G401.6 (cell line): ENCODE data around the gene MET.

Experiments used
- FAIRE-seq: peaks from 2 replicates; lab custom pipeline; 2012; peaks lifted over from hg19 to GRCh38; lab: Jason Lieb, UNC

The MET gene

GRCh38 chr7:116665332-116665996 is 6.5 kb upstream of the MET start:
- no peak for FAIRE-seq

- FAIRE-seq, result no peak
These were observed 2.2 kb upstream of the MET start for GRCh38 chr7:116669769-116670168.

GRCh38 chr7:116670409-116671015 is 1.5 kb upstream of the MET start:
- FAIRE-seq, result no peak

GRCh38 chr7:116671111-116671510 is 885 bp upstream of the MET start:
- no peak for FAIRE-seq

- no peak for FAIRE-seq
These were observed 830 bp downstream of the MET start for GRCh38 chr7:116672596-116673456.

- FAIRE-seq, result no peak
These were observed 1.5 kb downstream of the MET start for GRCh38 chr7:116673457-116673865.

GRCh38 chr7:116674508-116675173 is 2.6 kb downstream of the MET start:
- FAIRE-seq, result no peak

GRCh38 chr7:116675812-116676355 is 3.9 kb downstream of the MET start:
- no peak for FAIRE-seq

GRCh38 chr7:116678780-116679179 is 6.8 kb downstream of the MET start:
- FAIRE-seq, result no peak

GRCh38 chr7:116679500-116679899 is 7.5 kb downstream of the MET start:
- no peak for FAIRE-seq

- no peak for FAIRE-seq
These were observed 11.8 kb downstream of the MET start for GRCh38 chr7:116683786-116684185.

- no peak for FAIRE-seq
These were observed 14.0 kb downstream of the MET start for GRCh38 chr7:116686033-116686432.

GRCh38 chr7:116686812-116687419 is 14.9 kb downstream of the MET start:
- no peak for FAIRE-seq

GRCh38 chr7:116687801-116688201 is 15.8 kb downstream of the MET start:
- FAIRE-seq, result no peak

GRCh38 chr7:116689790-116690259 is 17.8 kb downstream of the MET start:
- FAIRE-seq, result no peak

- no peak for FAIRE-seq
These were observed 19.7 kb downstream of the MET start for GRCh38 chr7:116691664-116692063.

- no peak for FAIRE-seq
These were observed 20.7 kb downstream of the MET start for GRCh38 chr7:116692401-116693308.

- no peak for FAIRE-seq
These were observed 24.7 kb downstream of the MET start for GRCh38 chr7:116696707-116697106.

- no peak for FAIRE-seq
These were observed 25.2 kb downstream of the MET start for GRCh38 chr7:116697152-116697551.

GRCh38 chr7:116697761-116698160 is 25.8 kb downstream of the MET start:
- FAIRE-seq, result no peak

GRCh38 chr7:116698396-116698795 is 26.4 kb downstream of the MET start:
- FAIRE-seq, result no peak
